HG03159 (cell line): ENCODE measurements around the gene PPA2.
A peak's percentile ranks its signal among the peaks of the same experiment; 100 is the strongest.
"Not testable (repeated sequence)": the region's sequence is repeated elsewhere in the genome, so short reads cannot be mapped to it uniquely, and the experiment has no call there.

Experiments used
- ATAC-seq: cut with Tn5 transposase; IDR thresholded peaks from one replicate; pipeline ENCODE4 v1.9.1; 2021; ENCODE audit warnings: mild to moderate bottlenecking, moderate library complexity; ENCODE audit not compliant: unreplicated experiment

The PPA2 gene

GRCh38 chr4:105473324-105474098 lies at the start of gene PPA2:
TSS of gene PPA2 (minus strand) at chr4:105474062. CDS start at chr4:105474050, 12 bp downstream.
- ATAC-seq = peak; percentile 85

- ATAC-seq = peak; percentile 85
Measured at GRCh38 chr4:105520819-105521790, 47.2 kb upstream of the PPA2 start.

DNA sequence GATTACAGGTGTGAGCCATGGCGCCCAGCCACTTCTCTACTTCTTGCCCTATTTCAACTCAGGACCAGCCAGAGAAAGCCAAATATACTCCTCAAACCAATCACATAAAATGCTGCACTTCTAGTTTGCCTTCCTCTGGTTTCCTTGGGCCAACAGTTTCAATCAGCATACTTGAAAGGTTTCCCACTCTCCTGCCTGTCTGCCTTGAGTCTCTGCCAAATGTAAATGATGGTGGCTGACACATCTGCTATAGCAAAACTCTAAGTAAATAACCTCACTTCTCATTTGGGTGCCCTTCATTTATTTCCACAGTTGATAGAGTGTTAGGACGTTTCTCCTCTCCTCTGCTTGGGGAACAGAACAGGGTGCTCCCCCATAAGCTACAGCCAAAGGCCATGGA lies 36.4 kb upstream of the PPA2 start:
- ATAC-seq = no peak

DNA sequence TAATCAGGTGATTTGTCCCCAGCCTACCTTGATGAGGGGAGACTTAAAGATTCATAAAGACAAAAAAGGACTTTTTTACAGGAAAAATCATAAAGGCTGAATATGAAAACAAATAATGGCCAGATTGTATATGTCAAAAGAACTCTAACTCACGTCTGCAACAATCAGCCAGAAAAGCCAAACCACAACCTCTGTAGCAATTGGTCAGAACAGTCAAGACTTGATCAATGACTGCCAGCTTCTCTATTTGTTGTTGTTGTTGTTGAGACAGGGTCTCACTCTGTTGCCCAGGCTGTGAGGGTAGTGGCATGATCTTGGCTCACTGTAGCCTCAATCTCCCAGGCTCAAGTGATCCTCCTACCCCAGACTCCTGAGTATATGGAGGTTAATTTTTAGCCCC lies 35.9 kb upstream of the PPA2 start:
- ATAC-seq = peak; percentile 51

DNA sequence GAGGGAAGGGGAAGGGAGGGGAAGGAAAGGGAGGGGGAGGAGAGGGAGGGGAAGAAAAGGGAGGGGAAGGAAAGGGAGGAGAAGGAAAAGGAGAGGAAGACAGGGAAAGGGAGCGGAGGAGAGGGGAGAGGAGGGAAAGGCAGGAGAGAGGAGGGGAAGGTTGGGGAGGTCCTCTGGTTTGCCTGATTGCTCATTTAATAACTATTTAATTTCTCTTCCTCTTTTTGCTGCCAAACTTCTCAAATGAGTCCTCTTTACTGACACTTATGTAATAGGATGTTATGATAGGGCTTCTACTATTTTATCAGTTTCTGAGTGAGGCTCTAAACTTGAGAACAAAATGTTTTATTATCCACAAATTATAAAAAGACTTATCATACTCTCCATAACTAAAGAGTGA lies 35.4 kb upstream of the PPA2 start:
- peak; percentile 95 for ATAC-seq

GRCh38 chr4:105504744-105505143 lies 30.9 kb upstream of the PPA2 start:
- ATAC-seq = no peak

- no peak for ATAC-seq
Measured at GRCh38 chr4:105503484-105503883, 29.6 kb upstream of the PPA2 start.

DNA sequence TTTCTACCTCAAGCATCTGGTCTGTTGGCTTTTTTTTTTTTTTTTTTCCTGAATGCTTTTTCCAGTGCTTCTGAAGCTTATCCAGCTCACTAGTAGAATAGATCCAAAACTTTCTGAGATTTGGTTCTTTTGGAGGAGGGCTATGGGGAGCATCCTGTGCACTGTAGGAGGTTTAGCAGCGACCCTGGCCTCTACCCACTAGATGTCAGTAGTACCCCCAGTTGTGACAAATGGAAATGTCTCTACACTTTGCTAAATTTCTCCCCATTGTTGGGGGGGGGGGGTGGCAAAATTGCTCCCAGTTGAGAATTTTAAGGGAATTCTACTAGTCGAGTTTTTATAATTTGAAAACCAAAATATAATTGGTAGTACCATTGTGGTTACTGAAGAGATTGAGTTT lies 23.0 kb upstream of the PPA2 start:
- ATAC-seq = no peak

DNA sequence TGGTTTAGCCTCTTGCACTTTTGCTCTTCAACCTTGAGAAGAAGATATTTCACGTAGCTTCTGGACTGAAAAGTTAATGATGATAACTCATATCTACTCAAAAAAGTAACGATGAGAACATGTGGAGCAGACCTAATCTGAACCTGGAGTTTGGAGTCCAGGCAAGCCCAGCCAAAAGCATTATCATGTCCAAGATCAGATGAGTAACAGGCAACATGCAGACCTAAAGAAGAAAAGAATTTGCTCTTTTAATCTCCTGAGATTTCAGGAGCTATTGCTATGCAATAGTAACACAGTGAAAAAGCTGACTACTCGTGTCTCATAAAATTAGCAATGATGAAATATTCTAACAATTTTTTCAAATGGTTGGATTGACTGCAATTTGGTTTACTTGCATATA lies 21.8 kb upstream of the PPA2 start:
- ATAC-seq = no peak

GRCh38 chr4:105490523-105490922 lies 16.7 kb upstream of the PPA2 start:
- no peak for ATAC-seq

DNA sequence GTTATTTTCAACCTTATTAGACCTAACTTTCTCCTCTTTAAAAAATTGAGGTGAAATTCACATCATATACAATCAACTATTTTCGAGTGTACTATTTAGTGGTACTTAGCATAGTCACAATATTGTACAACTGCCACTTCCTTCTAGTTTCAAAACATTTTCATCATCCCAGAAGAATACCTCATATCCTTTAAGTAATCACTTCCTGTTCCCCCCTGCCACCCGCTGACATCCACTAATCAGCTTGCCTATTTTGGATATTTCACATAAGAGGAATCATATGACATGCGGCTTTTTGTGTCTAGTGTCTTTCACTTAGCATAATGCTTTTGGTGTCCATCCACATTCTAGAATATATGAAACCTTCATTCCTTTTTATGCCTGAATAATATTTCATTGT lies 10.0 kb upstream of the PPA2 start:
- no peak for ATAC-seq

DNA sequence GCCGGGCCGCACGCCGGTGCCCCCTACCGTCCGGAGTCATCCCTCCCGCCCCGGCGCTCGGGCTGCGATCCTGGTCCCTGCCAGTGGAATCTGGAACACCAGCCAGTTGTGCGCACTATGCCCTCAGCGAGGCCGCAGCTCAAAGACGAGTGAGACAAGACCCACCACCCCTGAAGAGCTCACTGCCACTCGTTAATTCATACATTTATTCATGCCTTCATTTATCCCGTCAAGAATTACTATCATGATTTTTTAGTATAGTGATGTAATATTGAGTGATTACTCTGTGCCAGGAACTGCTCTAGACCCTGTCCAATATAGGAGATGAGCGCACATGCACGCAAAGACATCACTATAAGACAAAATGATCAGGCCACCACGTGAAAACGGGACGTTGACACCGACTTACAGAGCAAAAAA lies 247 bp upstream of the PPA2 start:
- peak; percentile 10 for ATAC-seq

GRCh38 chr4:105472871-105473323 lies 965 bp downstream of the PPA2 start:
- peak; percentile 14 for ATAC-seq

DNA sequence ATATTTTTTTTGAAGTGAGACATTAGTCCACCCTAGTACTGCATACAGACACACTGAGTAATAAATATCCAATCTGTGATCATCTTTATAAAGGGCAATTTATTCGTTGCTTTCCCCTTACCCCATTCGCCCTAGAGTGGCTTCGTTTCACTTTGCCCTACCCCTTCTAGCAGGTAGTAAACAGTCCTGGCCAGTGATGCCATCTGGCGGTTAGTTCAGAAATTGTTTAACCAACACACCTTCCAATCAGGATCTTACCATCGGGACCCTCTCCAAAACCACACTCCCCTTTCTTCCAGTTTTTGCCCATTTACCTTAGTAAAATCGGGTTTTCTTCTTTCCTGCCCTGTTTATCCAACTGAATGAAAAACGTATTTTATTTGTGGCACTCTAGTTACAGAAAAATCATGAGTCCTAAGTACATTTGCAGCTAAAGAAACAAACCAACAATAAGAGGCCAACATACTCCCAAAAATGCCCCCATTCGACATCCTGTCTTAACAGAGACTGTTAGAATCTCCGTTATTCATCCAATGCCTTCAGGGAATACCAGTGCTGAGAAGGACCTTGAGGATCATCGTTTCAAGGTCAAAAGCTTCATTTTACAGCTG lies 2.2 kb downstream of the PPA2 start:
- peak; percentile 42 for ATAC-seq

- no peak for ATAC-seq
Measured at GRCh38 chr4:105470766-105471165, 3.1 kb downstream of the PPA2 start.

- ATAC-seq = no peak
Measured at GRCh38 chr4:105469736-105470135, 4.1 kb downstream of the PPA2 start.

- ATAC-seq = no peak
Measured at GRCh38 chr4:105466580-105466979, 7.3 kb downstream of the PPA2 start.

DNA sequence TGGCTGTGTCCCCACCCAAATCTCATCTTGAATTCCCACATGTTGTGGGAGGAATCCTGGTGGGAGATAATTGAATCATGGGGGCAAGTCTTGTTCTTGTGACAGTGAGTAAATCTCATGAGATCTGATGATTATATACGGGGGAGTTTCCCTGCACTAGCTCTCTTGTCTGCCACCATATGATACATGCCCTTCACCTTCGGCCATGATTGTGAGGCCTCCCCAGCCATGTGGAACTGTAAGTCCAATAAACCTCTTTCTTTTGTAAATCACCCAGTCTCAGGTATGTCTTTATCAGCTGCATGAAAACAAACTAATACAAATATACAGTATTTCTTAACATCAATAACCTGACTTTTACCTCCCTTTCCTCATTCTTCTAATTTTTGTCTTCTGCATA lies 9.3 kb downstream of the PPA2 start:
- ATAC-seq = not testable (repeated sequence)

- ATAC-seq = no peak
Measured at GRCh38 chr4:105462576-105462975, 11.3 kb downstream of the PPA2 start.

GRCh38 chr4:105461621-105462382 lies 12.1 kb downstream of the PPA2 start:
- ATAC-seq = no peak

GRCh38 chr4:105461221-105461620 lies 12.6 kb downstream of the PPA2 start:
- no peak for ATAC-seq
